Measurements from ENCODE around the gene EPHA7. TPM values are rescaled to one million over a fixed set of nuclear protein-coding genes. Genes with fewer than 3 reads are reported as not detected.

The EPHA7 gene
- total and polyA plus RNA-seq, 2 donors (not counting 3 experiments of a cell fraction or from before 2014, with no cell fraction given), result not detected

DNA sequence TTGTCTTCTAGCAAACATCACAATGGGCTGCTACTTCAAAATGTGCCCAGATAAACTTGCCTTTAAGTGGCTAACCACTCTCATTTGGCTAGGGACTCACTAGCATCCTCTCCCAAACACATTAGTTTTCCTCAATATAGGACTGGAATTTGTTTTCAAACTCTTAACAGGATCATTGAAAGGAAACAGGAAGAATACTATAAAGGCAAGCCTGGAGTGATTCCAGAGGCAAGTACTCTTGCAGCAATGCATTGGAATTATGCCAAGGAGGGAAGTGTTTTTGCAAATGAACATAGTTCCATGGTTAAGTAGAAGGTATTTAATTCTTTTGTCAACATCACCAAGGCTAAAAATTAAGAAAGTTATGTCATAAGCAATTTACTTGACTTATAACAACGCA, 12.2 kb downstream of the EPHA7 start:
- Histone ChIP-seq H2AFZ (ENCODE audit: low read depth, low read length) (no peak overlapping the region), H3K79me2 (ENCODE audit: control insufficient read depth, insufficient read depth, low read length) (no peaks in the 10 kb centered on the region), H3K27me3 (ENCODE audit: control insufficient read depth in 2 of 2, insufficient read depth in 2 of 2, low read length in 2 of 2) (peaks cover 6 to 17% of the 10 kb centered on the region in 2 experiments), H3K9me3 (replicated peaks; ENCODE audit: control insufficient read depth, insufficient read depth, low read length) (no peaks in the 10 kb centered on the region), H3K4me1 (ENCODE audit: control insufficient read depth, extremely low read depth, insufficient read depth, low read length) (peaks cover 7% of the 10 kb centered on the region), H3K36me3 (ENCODE audit: control insufficient read depth in 2 of 2, extremely low read depth in 1 of 2, insufficient read depth in 2 of 2, low read length in 2 of 2) (no peaks in the 10 kb centered on the region), H3K4me3 (replicated peaks in 1 of 3; ENCODE audit: insufficient read depth in 1 of 3, low read depth in 1 of 3, low read length in 3 of 3) (no peak overlapping the region), H4K20me1 (replicated peaks; ENCODE audit: control insufficient read depth, extremely low read depth, insufficient read depth, low read length) (no peaks in the 10 kb centered on the region), H3K9ac (replicated peaks; ENCODE audit: extremely low read depth, insufficient read depth, low read length) (no peak overlapping the region), H3K9me1 (replicated peaks; ENCODE audit: control insufficient read depth, extremely low read depth, insufficient read depth, low read length) (no peaks in the 10 kb centered on the region), H3K27ac (ENCODE audit: insufficient read depth, low read depth, low read length) (no peak overlapping the region), H3K4me2 (ENCODE audit: insufficient read depth, low read length) (no peak overlapping the region)
- peak; percentile 94 for FAIRE-seq
- ChIA-PET CTCF (interaction anchor here (1.2 to 2.3 kb wide), 2 partner anchors 12 to 17 kb away, joined by 3 to 11 read pairs; no protein-coding TSS in a partner anchor), POLR2A (no interaction called here)
- TF ChIP-seq, protein P1, sequence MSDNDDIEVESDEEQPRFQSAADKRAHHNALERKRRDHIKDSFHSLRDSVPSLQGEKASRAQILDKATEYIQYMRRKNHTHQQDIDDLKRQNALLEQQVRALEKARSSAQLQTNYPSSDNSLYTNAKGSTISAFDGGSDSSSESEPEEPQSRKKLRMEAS (IDR thresholded peaks at IDR 0.05; ENCODE audit: insufficient read depth, insufficient read length), result no peak
- TF ChIP-seq POLR2AphosphoS5 (IDR thresholded peaks at IDR 0.05; ENCODE audit: insufficient read depth, low read depth, low read length) (no peak), JUN (IDR thresholded peaks at IDR 0.05; ENCODE audit: borderline replicate concordance, insufficient read depth, insufficient read length, low read depth) (no peak), CTCF (IDR thresholded peaks at IDR 0.05; ENCODE audit: extremely low read depth in 1 of 2, insufficient read depth in 1 of 2, low read depth in 1 of 2, low read length in 2 of 2) (no peak), EZH2 (IDR thresholded peaks at IDR 0.05; ENCODE audit: borderline replicate concordance, low read depth, low read length, severe bottlenecking) (no peak), GATA2 (IDR thresholded peaks at IDR 0.05; ENCODE audit: insufficient read depth, insufficient read length, low read depth, low read length) (no peak), FOS (IDR thresholded peaks at IDR 0.05; ENCODE audit: borderline replicate concordance, insufficient read depth, low read length) (no peak), POLR2A (IDR thresholded peaks at IDR 0.05; ENCODE audit: low read depth, low read length) (no peak)
- no TSS peak for BruUV-seq (replicated peaks)
- dilution Hi-C loops (cut with MboI; ENCODE audit: extremely low pct_ligation_motif_present, low sequenced_read_pairs), result no loop called here
- intact Hi-C loops (cut with micrococcal nuclease), result loop anchor here (1.0 kb wide), 1 partner anchor 12 kb away; the partner anchor contains the start of gene EPHA7
- peak; percentile 80 for DNase-seq (ENCODE audit: low read depth, low spot score)

Data from endothelial cell of umbilical vein (primary cell).